BLaER1 (cell line): Measurements from ENCODE around the gene BACH2.

Experiments
- H3K27ac ChIP-seq: shearing (Covaris generic); formaldehyde crosslinking; 2 replicates; pipeline ENCODE4 v1.8.1; 2022
- H3K27me3 ChIP-seq: shearing (Covaris generic); formaldehyde crosslinking; 2 replicates; pipeline ENCODE4 v1.8.1; 2022
- H3K36me3 ChIP-seq: shearing (Covaris generic); formaldehyde crosslinking; 2 replicates; pipeline ENCODE4 v1.8.1; 2022
- H3K4me1 ChIP-seq: shearing (Covaris generic); formaldehyde crosslinking; 2 replicates; pipeline ENCODE4 v1.8.1; 2022
- H3K4me2 ChIP-seq: shearing (Covaris generic); formaldehyde crosslinking; 2 replicates; pipeline ENCODE4 v1.8.1; 2022
- H3K4me3 ChIP-seq: shearing (Covaris generic); formaldehyde crosslinking; 2 replicates; pipeline ENCODE4 v1.8.1; 2022
- H3K9ac ChIP-seq: shearing (Covaris generic); formaldehyde crosslinking; 2 replicates; pipeline ENCODE4 v1.8.1; 2022
- H3K9me3 ChIP-seq: shearing (Covaris generic); formaldehyde crosslinking; 2 replicates; pipeline ENCODE4 v1.8.1; 2022
- H4K20me1 ChIP-seq: shearing (Covaris generic); formaldehyde crosslinking; 2 replicates; pipeline ENCODE4 v1.8.1; 2022
- Cebpa-rat ChIP-seq: shearing (Covaris generic); IDR thresholded peaks from 2 replicates; pipeline ENCODE4 v1.8.1; 2022

The BACH2 gene

DNA sequence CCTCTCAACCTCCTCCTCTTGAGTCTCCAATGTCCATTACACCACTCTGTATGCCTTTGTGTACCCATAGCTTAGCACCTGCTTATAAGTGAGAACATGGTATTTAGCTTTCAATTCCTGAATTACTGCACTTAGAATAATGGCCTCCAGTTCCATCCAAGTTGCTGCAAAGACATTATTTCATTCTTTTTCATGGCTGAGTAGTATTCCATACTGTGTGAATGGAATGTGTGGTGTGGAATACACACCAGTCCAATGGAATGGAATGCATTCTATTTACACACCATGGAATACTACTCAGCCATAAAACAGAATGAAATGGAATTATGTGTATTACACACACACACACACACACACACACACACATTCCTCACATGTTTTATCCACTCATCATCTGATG is 116.1 kb downstream of the BACH2 start:
- peaks cover 98% of the 10 kb centered on the region for H4K20me1 ChIP-seq
- H3K36me3 ChIP-seq, result peaks cover 20% of the 10 kb centered on the region; the same call in 1 of the 2 replicates
- H3K9me3 ChIP-seq, result no peaks in the 10 kb centered on the region
- peaks cover 45% of the 10 kb centered on the region for H3K4me1 ChIP-seq
- no peak overlapping the region for H3K4me2 ChIP-seq
- H3K27ac ChIP-seq, result no peak overlapping the region
- no peak overlapping the region for H3K4me3 ChIP-seq
- H3K27me3 ChIP-seq, result no peaks in the 10 kb centered on the region
- no peak overlapping the region for H3K9ac ChIP-seq
- no peak for TF ChIP-seq Cebpa-rat

DNA sequence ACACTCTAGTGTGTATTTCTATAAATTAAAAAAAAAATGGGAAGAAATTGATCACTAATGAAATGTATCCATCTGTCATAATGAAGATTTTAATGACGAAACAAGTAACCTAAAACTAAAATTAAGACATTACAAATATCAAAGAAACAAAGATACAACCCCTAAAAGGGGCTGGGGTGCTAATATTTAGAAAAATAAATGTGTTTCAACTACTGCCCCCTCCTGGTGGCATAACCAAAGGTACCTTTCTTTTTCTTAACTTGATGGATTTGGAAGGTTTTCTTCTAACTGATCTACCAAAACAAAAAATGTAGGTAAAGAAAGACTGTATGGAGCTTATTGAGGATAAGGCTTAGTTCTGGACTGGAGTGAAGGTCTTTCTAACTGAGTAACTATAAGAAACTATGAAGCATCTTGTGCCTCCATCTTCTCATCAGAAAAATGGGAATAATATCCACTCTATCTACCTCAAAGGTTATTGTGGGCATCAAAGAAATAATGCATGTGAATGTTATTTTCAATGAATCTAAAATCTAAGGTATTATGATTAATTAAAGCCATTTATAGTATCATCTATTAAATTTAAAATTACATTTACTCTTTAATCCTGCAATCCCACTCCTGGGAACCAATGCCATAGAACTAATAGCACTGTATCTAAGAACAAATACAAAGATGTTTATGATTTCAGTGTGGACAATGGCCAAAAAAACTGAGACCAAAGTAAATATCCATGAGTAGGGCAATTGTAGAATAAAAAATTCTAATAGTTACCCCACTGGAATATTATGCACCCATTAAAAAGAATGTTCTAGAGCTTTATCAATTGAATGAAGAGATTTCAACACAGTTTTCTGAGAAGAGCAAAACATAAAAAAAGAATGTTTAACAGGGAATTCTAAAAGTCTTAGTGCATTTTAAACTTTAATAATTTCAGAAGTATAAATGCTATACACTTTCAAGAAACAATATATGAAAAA is 117.2 kb downstream of the BACH2 start:
- no peak for TF ChIP-seq Cebpa-rat
- H3K27ac ChIP-seq, result no peak overlapping the region

GRCh38 chr6:90178384-90178855 is 118.2 kb downstream of the BACH2 start:
- Histone ChIP-seq H3K4me1 (peaks cover 37% of the 10 kb centered on the region), H3K9ac (no peak overlapping the region), H3K4me2 (peak overlapping the region; percentile 44; the same call in 1 of the 2 replicates), H3K27ac (no peak overlapping the region), H3K4me3 (no peak overlapping the region), H3K36me3 (peaks cover 12% of the 10 kb centered on the region; the same call in 1 of the 2 replicates), H3K9me3 (no peaks in the 10 kb centered on the region), H3K27me3 (no peaks in the 10 kb centered on the region), H4K20me1 (peaks cover 91% of the 10 kb centered on the region)
- no peak for TF ChIP-seq Cebpa-rat

More for the DNA sequence above, 117.2 kb downstream of the BACH2 start:
- Histone ChIP-seq H4K20me1 (peaks cover 95% of the 10 kb centered on the region), H3K4me1 (peaks cover 40% of the 10 kb centered on the region), H3K4me3 (no peak overlapping the region), H3K27me3 (no peaks in the 10 kb centered on the region), H3K36me3 (peaks cover 14% of the 10 kb centered on the region; the same call in 1 of the 2 replicates), H3K9ac (no peak overlapping the region), H3K4me2 (no peak overlapping the region), H3K9me3 (no peaks in the 10 kb centered on the region)

- no peaks in the 10 kb centered on the region for H3K9me3 ChIP-seq
- H3K36me3 ChIP-seq, result peaks cover 12% of the 10 kb centered on the region; the same call in 1 of the 2 replicates
- no peaks in the 10 kb centered on the region for H3K27me3 ChIP-seq
- no peak overlapping the region for H3K27ac ChIP-seq
- TF ChIP-seq Cebpa-rat, result no peak
- peaks cover 37% of the 10 kb centered on the region for H3K4me1 ChIP-seq
- no peak overlapping the region for H3K4me3 ChIP-seq
- H3K9ac ChIP-seq, result no peak overlapping the region
- H4K20me1 ChIP-seq, result peaks cover 91% of the 10 kb centered on the region
- peak overlapping the region; percentile 44; the same call in 1 of the 2 replicates for H3K4me2 ChIP-seq
Observed at GRCh38 chr6:90177544-90178383, 118.9 kb downstream of the BACH2 start.

GRCh38 chr6:90175627-90176538 is 120.8 kb downstream of the BACH2 start:
- H3K4me2 ChIP-seq, result peak overlapping the region; percentile 44
- H3K36me3 ChIP-seq, result no peaks in the 10 kb centered on the region
- H3K9ac ChIP-seq, result no peak overlapping the region
- no peaks in the 10 kb centered on the region for H3K9me3 ChIP-seq
- TF ChIP-seq Cebpa-rat, result no peak
- H4K20me1 ChIP-seq, result peaks cover 89% of the 10 kb centered on the region
- H3K4me1 ChIP-seq, result peaks cover 37% of the 10 kb centered on the region
- no peak overlapping the region for H3K4me3 ChIP-seq
- no peak overlapping the region for H3K27ac ChIP-seq
- no peaks in the 10 kb centered on the region for H3K27me3 ChIP-seq

DNA sequence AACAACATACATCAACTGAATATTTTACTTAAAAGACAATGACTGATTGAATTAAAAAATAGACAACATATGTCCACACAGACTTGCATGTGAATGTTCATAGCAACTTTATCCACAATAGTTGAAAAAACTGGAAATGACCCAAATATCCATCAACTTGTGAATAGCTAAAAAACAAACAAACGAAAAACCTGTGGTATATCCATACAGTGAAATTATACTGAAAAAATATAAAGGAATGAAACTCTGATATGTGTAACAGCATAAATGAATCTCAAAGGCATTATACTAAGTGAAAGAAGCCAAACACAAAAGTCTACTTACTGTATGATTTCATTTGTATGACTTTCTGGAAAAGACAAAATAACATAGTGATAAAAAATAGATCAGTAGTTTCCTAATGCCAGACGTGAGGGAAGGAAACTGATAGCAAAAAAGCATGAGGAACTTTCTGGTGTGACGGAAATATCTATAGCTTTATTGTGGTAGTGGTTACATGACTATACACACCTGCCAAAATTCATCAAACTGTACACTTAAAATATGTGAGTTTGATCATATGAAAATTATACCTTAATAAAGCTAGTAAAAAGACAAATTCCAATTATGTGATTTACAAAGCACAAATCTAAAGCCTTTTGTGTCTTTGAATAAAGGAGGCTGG is 123.2 kb downstream of the BACH2 start:
- Histone ChIP-seq H3K4me3 (no peak overlapping the region), H3K4me2 (no peak overlapping the region), H3K27ac (no peak overlapping the region), H4K20me1 (peaks cover 90% of the 10 kb centered on the region), H3K36me3 (no peaks in the 10 kb centered on the region; the same call in 1 of the 2 replicates), H3K4me1 (peaks cover 37% of the 10 kb centered on the region), H3K9ac (no peak overlapping the region), H3K9me3 (no peaks in the 10 kb centered on the region), H3K27me3 (no peaks in the 10 kb centered on the region)
- TF ChIP-seq Cebpa-rat, result no peak

- no peak overlapping the region for H3K9ac ChIP-seq
- H3K36me3 ChIP-seq, result no peaks in the 10 kb centered on the region; the same call in 1 of the 2 replicates
- no peaks in the 10 kb centered on the region for H3K27me3 ChIP-seq
- H3K4me2 ChIP-seq, result no peak overlapping the region
- H3K4me3 ChIP-seq, result no peak overlapping the region
- no peak for TF ChIP-seq Cebpa-rat
- H3K27ac ChIP-seq, result no peak overlapping the region
- H3K9me3 ChIP-seq, result no peaks in the 10 kb centered on the region
- H4K20me1 ChIP-seq, result peaks cover 78% of the 10 kb centered on the region; the same call in 1 of the 2 replicates
- H3K4me1 ChIP-seq, result peaks cover 9% of the 10 kb centered on the region; the same call in 1 of the 2 replicates
Observed at GRCh38 chr6:90170601-90171000, 126.0 kb downstream of the BACH2 start.

DNA sequence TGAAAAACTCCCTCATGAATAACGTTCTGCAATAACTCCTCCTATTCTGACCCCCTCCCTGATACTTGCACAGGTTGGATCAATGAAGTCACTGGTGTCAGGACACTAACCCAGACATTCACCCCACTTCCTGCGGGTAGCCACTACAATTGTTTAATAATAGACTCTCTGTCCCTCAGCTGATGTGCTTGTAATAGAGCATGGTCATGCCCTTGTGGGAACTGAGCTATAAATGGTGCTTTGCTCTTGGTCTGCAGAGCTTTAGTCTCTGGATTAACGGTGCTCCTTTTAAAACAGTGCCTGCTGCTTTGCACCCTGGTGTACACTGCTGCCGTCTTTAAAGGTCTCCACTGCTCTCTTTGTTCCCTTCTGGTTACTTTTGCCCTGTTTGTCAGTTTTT is 127.3 kb downstream of the BACH2 start:
- peaks cover 69% of the 10 kb centered on the region; the same call in 1 of the 2 replicates for H4K20me1 ChIP-seq
- no peak overlapping the region for H3K4me3 ChIP-seq
- H3K9ac ChIP-seq, result no peak overlapping the region
- no peak for TF ChIP-seq Cebpa-rat
- peaks cover 8% of the 10 kb centered on the region; the same call in 1 of the 2 replicates for H3K4me1 ChIP-seq
- H3K36me3 ChIP-seq, result no peaks in the 10 kb centered on the region; the same call in 1 of the 2 replicates
- H3K27me3 ChIP-seq, result no peaks in the 10 kb centered on the region
- H3K9me3 ChIP-seq, result no peaks in the 10 kb centered on the region
- H3K27ac ChIP-seq, result no peak overlapping the region
- H3K4me2 ChIP-seq, result peak overlapping the region; percentile 37; the same call in 1 of the 2 replicates
